Measurements from ENCODE around the gene ECSIT. TPM values are rescaled to one million over a fixed set of nuclear protein-coding genes. Genes with fewer than 3 reads are reported as not detected.

ECSIT gene
- polyA plus RNA-seq, 1 of the 3 experiments (the other 2 are of a cell fraction), result 43.8 TPM

DNA sequence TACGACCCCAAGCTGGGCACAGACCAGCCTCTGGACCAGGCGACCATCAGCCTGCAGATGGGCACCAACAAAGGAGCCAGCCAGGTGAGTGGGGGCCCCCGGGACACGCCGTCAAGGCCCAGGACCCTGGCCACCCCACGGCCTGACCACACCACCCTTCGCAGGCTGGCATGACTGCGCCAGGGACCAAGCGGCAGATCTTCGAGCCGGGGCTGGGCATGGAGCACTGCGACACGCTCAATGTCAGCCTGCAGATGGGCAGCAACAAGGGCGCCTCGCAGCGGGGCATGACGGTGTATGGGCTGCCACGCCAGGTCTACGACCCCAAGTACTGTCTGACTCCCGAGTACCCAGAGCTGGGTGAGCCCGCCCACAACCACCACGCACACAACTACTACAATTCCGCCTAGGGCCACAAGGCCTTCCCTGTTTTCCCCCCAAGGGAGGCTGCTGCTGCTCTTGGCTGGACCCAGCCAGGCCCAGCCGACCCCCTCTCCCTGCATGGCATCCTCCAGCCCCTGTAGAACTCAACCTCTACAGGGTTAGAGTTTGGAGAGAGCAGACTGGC lies 20.5 kb upstream of the ECSIT start:
- Histone ChIP-seq H3K9me3 (no peaks in the 10 kb centered on the region), H3K4me1 (ENCODE audit: control insufficient read depth in 1 of 2, insufficient read depth in 2 of 2, low read depth in 1 of 2, low read length in 1 of 2) (no peaks in the 10 kb centered on the region), H3K27me3 (ENCODE audit: insufficient read depth) (no peaks in the 10 kb centered on the region), H3K36me3 (replicated peaks in 1 of 2; ENCODE audit: control insufficient read depth in 1 of 2, insufficient read depth in 2 of 2, low read length in 1 of 2) (peaks cover 0 to 21% of the 10 kb centered on the region in 2 experiments), H3K79me2 (ENCODE audit: insufficient read depth) (0 out of 2 replicates have a peak, but pooled peaks cover 4% of the 10 kb centered on the region), H2AFZ (ENCODE audit: low read depth) (no peak overlapping the region), H4K20me1 (ENCODE audit: insufficient read depth) (no peaks in the 10 kb centered on the region), H3F3A (replicated peaks; ENCODE audit: insufficient read depth) (no peaks in the 10 kb centered on the region), H3K4me3 (ENCODE audit: low read depth in 2 of 2, low read length in 1 of 2) (no peak overlapping the region), H3K4me2 (no peak overlapping the region), H3K9ac (no peak overlapping the region), H3K9me2 (no peaks in the 10 kb centered on the region), H3K27ac (ENCODE audit: low read depth in 2 of 2, low read length in 1 of 2) (no peak overlapping the region)
- TF ChIP-seq NFIC (IDR thresholded peaks at IDR 0.05; ENCODE audit: borderline replicate concordance), result no peak
- no peak for TF ChIP-seq RXRA (IDR thresholded peaks at IDR 0.05; ENCODE audit: borderline replicate concordance, low read depth)
- 80% methylated on average over 3 of the region's 24 CpGs for WGBS (ENCODE audit: low lambda C conversion rate)
- ChIA-PET POLR2A (no interaction called here), CTCF (interaction anchor here (2.0 kb wide), 1 partner anchor 13 kb away, joined by 6 read pairs; no protein-coding TSS in a partner anchor)
- no peak for DNase-seq

DNA sequence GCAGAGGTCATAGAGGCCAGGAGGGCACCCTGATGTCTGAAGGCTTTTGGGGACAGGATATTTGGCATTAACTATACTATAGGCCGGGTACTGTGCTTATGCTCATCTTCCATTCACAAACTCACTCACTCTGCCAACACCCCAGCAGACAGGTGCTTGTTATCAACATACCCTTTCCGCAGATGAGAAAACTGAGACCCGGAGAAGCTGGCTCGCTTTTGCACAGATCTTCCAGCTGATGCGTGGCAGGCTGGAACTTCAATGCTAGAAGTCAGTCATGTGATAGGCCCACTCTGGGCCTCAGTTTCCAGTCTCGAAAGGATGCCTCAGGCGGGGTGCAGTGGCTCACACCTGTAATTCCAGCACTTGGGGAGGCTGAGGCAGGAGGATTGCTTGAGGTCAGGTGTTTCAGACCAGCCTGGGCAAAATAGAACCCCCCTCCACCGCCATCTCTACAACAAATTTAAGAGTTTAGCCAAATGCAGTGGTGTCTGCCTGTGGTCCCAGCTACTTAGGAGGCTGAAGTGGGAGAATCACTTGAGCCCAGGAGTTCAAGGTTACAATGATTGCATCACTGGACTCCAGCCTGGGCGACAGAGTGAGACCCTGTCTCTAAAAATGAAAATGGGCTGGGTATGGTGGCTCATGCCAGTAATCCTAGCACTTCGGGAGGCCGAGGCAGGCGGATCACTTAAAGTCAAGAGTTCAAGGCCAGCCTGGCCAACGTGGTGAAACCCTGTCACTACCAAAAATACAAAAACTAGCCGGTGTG lies 19.2 kb upstream of the ECSIT start:
- CTCF ChIA-PET, result interaction anchor here (1.2 kb wide), 1 partner anchor 19 kb away, joined by 3 read pairs; the partner anchor contains the start of gene ECSIT
- WGBS (ENCODE audit: low lambda C conversion rate), result 81% methylated on average over 12 of the region's 14 CpGs
- TF ChIP-seq, protein P1, sequence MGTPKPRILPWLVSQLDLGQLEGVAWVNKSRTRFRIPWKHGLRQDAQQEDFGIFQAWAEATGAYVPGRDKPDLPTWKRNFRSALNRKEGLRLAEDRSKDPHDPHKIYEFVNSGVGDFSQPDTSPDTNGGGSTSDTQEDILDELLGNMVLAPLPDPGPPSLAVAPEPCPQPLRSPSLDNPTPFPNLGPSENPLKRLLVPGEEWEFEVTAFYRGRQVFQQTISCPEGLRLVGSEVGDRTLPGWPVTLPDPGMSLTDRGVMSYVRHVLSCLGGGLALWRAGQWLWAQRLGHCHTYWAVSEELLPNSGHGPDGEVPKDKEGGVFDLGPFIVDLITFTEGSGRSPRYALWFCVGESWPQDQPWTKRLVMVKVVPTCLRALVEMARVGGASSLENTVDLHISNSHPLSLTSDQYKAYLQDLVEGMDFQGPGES (IDR thresholded peaks at IDR 0.05; ENCODE audit: low read depth, low read length), result no peak
- TF ChIP-seq, protein P2, sequence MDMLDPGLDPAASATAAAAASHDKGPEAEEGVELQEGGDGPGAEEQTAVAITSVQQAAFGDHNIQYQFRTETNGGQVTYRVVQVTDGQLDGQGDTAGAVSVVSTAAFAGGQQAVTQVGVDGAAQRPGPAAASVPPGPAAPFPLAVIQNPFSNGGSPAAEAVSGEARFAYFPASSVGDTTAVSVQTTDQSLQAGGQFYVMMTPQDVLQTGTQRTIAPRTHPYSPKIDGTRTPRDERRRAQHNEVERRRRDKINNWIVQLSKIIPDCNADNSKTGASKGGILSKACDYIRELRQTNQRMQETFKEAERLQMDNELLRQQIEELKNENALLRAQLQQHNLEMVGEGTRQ (IDR thresholded peaks at IDR 0.05; ENCODE audit: borderline replicate concordance, low read depth, low read length), result no peak
- TF ChIP-seq RCOR1 (IDR thresholded peaks at IDR 0.05; ENCODE audit: low read length) (no peak), RFX5 (IDR thresholded peaks at IDR 0.05; ENCODE audit: low read length) (no peak), EP300 (IDR thresholded peaks at IDR 0.05; ENCODE audit: borderline replicate concordance in 1 of 2, low read depth in 1 of 2, low read length in 1 of 2) (no peak), TEAD4 (IDR thresholded peaks at IDR 0.05; ENCODE audit: borderline replicate concordance, insufficient read depth) (no peak), TAF1 (IDR thresholded peaks at IDR 0.05; ENCODE audit: borderline replicate concordance, low read depth, low read length) (no peak), MAX (IDR thresholded peaks at IDR 0.05; ENCODE audit: low read depth) (no peak), CTCF (IDR thresholded peaks at IDR 0.05) (no peak), SIN3A (IDR thresholded peaks at IDR 0.05; ENCODE audit: borderline replicate concordance, low read depth, low read length) (no peak)
- TF ChIP-seq, protein P3, sequence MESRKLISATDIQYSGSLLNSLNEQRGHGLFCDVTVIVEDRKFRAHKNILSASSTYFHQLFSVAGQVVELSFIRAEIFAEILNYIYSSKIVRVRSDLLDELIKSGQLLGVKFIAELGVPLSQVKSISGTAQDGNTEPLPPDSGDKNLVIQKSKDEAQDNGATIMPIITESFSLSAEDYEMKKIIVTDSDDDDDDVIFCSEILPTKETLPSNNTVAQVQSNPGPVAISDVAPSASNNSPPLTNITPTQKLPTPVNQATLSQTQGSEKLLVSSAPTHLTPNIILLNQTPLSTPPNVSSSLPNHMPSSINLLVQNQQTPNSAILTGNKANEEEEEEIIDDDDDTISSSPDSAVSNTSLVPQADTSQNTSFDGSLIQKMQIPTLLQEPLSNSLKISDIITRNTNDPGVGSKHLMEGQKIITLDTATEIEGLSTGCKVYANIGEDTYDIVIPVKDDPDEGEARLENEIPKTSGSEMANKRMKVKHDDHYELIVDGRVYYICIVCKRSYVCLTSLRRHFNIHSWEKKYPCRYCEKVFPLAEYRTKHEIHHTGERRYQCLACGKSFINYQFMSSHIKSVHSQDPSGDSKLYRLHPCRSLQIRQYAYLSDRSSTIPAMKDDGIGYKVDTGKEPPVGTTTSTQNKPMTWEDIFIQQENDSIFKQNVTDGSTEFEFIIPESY (IDR thresholded peaks at IDR 0.05; ENCODE audit: borderline replicate concordance, low read depth), result no peak
- TF ChIP-seq, protein P4, sequence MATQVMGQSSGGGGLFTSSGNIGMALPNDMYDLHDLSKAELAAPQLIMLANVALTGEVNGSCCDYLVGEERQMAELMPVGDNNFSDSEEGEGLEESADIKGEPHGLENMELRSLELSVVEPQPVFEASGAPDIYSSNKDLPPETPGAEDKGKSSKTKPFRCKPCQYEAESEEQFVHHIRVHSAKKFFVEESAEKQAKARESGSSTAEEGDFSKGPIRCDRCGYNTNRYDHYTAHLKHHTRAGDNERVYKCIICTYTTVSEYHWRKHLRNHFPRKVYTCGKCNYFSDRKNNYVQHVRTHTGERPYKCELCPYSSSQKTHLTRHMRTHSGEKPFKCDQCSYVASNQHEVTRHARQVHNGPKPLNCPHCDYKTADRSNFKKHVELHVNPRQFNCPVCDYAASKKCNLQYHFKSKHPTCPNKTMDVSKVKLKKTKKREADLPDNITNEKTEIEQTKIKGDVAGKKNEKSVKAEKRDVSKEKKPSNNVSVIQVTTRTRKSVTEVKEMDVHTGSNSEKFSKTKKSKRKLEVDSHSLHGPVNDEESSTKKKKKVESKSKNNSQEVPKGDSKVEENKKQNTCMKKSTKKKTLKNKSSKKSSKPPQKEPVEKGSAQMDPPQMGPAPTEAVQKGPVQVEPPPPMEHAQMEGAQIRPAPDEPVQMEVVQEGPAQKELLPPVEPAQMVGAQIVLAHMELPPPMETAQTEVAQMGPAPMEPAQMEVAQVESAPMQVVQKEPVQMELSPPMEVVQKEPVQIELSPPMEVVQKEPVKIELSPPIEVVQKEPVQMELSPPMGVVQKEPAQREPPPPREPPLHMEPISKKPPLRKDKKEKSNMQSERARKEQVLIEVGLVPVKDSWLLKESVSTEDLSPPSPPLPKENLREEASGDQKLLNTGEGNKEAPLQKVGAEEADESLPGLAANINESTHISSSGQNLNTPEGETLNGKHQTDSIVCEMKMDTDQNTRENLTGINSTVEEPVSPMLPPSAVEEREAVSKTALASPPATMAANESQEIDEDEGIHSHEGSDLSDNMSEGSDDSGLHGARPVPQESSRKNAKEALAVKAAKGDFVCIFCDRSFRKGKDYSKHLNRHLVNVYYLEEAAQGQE (IDR thresholded peaks at IDR 0.05; ENCODE audit: low read depth, low read length), result no peak

More for the DNA sequence above, 19.2 kb upstream of the ECSIT start:
- no peak overlapping the region for H3K27ac ChIP-seq (ENCODE audit: low read depth in 2 of 2, low read length in 1 of 2)
- no peaks in the 10 kb centered on the region for H3K27me3 ChIP-seq (ENCODE audit: insufficient read depth)
- H3K9me2 ChIP-seq, result no peaks in the 10 kb centered on the region
- H3K9ac ChIP-seq, result no peak overlapping the region
- no peaks in the 10 kb centered on the region for H3F3A ChIP-seq (replicated peaks; ENCODE audit: insufficient read depth)
- H3K4me2 ChIP-seq, result no peak overlapping the region
- H3K79me2 ChIP-seq (ENCODE audit: insufficient read depth), result no peaks in the 10 kb centered on the region
- POLR2A ChIA-PET, result no interaction called here
- H4K20me1 ChIP-seq (ENCODE audit: insufficient read depth), result no peaks in the 10 kb centered on the region
- H3K36me3 ChIP-seq (replicated peaks in 1 of 2; ENCODE audit: control insufficient read depth in 1 of 2, insufficient read depth in 2 of 2, low read length in 1 of 2), result peaks cover 0 to 8% of the 10 kb centered on the region in 2 experiments
- no peak overlapping the region for H3K4me3 ChIP-seq (ENCODE audit: low read depth in 2 of 2, low read length in 1 of 2)
- no peak for DNase-seq
- H3K9me3 ChIP-seq, result no peaks in the 10 kb centered on the region
- H2AFZ ChIP-seq (ENCODE audit: low read depth), result no peak overlapping the region
- H3K4me1 ChIP-seq (ENCODE audit: control insufficient read depth in 1 of 2, insufficient read depth in 2 of 2, low read depth in 1 of 2, low read length in 1 of 2), result no peaks in the 10 kb centered on the region

Data from SK-N-SH (cell line).